ENCODE results near the gene ARL8B. TPM values are rescaled to one million over a fixed set of nuclear protein-coding genes. Genes with fewer than 3 reads are reported as not detected.

ARL8B gene
- total and polyA plus RNA-seq, 2 donors (not counting 1 experiment from before 2014, with no cell fraction given): 14.5 to 67.3 TPM

- Histone ChIP-seq H2AFZ (ENCODE audit: insufficient read depth, low read depth, low read length, poor library complexity, severe bottlenecking) (no peak overlapping the region), H3K79me2 (ENCODE audit: control insufficient read depth, insufficient read depth, low read length) (no peaks in the 10 kb centered on the region), H4K20me1 (ENCODE audit: control insufficient read depth, insufficient read depth, low read length, poor library complexity, severe bottlenecking) (no peaks in the 10 kb centered on the region), H3K36me3 (replicated peaks in 1 of 2; ENCODE audit: control extremely low read depth in 1 of 2, control insufficient read depth in 1 of 2, extremely low read depth in 1 of 2, insufficient read depth in 2 of 2, low read length in 1 of 2) (no peaks in the 10 kb centered on the region), H3K4me3 (ENCODE audit: control extremely low read depth in 1 of 5, extremely low read depth in 1 of 5, insufficient read depth in 1 of 5, low read depth in 2 of 5, low read length in 4 of 5) (no peak overlapping the region), H3K9ac (ENCODE audit: low read length) (no peak overlapping the region), H3K4me2 (replicated peaks; ENCODE audit: low read depth, low read length, poor library complexity, severe bottlenecking) (no peak overlapping the region), H3K4me1 (ENCODE audit: control insufficient read depth in 2 of 2, insufficient read depth in 2 of 2, low read length in 2 of 2) (peaks cover 3 to 4% of the 10 kb centered on the region in 2 donors), H3K9me3 (ENCODE audit: control extremely low read depth in 1 of 3, control insufficient read depth in 2 of 3, insufficient read depth in 1 of 3, low read length in 2 of 3) (no peaks in the 10 kb centered on the region), H3K27ac (ENCODE audit: low read length in 2 of 2) (no peak overlapping the region), H3K27me3 (replicated peaks in 1 of 4; ENCODE audit: control extremely low read depth in 1 of 4, control insufficient read depth in 3 of 4, insufficient read depth in 4 of 4, low read length in 3 of 4) (peaks cover 0 to 13% (median 4%) of the 10 kb centered on the region in 4 experiments)
- Mint-ChIP-seq H3K27ac (no peak overlapping the region), H3K27me3 (peaks cover 33% of the 10 kb centered on the region), H3K9me3 (ENCODE audit: insufficient read depth) (no peaks in the 10 kb centered on the region), H3K4me3 (no peak overlapping the region), H3K4me1 (peaks cover 5% of the 10 kb centered on the region)
- ATAC-seq (ENCODE audit: low read depth) (no peak), DNase-seq (no peak)
- ChIA-PET POLR2A (no interaction called here), CTCF (no interaction called here)
- intact Hi-C loops (cut with micrococcal nuclease): no loop called here
- no CpG with 5 or more reads among the region's 1 CpG for WGBS (ENCODE audit: insufficient coverage)
- no peak for TF ChIP-seq EZH2 (IDR thresholded peaks at IDR 0.05; ENCODE audit: borderline replicate concordance, insufficient read depth, low read depth, low read length, poor library complexity, severe bottlenecking)
- TF ChIP-seq, protein P1, sequence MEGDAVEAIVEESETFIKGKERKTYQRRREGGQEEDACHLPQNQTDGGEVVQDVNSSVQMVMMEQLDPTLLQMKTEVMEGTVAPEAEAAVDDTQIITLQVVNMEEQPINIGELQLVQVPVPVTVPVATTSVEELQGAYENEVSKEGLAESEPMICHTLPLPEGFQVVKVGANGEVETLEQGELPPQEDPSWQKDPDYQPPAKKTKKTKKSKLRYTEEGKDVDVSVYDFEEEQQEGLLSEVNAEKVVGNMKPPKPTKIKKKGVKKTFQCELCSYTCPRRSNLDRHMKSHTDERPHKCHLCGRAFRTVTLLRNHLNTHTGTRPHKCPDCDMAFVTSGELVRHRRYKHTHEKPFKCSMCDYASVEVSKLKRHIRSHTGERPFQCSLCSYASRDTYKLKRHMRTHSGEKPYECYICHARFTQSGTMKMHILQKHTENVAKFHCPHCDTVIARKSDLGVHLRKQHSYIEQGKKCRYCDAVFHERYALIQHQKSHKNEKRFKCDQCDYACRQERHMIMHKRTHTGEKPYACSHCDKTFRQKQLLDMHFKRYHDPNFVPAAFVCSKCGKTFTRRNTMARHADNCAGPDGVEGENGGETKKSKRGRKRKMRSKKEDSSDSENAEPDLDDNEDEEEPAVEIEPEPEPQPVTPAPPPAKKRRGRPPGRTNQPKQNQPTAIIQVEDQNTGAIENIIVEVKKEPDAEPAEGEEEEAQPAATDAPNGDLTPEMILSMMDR (IDR thresholded peaks at IDR 0.05): no peak
Measured at GRCh38 chr3:5092018-5092417, 30.1 kb upstream of the ARL8B start.

GRCh38 chr3:5093731-5094130 is 28.4 kb upstream of the ARL8B start:
- ATAC-seq (ENCODE audit: low read depth) (no peak), DNase-seq (no peak)
- TF ChIP-seq, protein P1 (IDR thresholded peaks at IDR 0.05): no peak
- TF ChIP-seq EZH2 (IDR thresholded peaks at IDR 0.05; ENCODE audit: borderline replicate concordance, insufficient read depth, low read depth, low read length, poor library complexity, severe bottlenecking): no peak
- Histone ChIP-seq H3K9ac (ENCODE audit: low read length) (no peak overlapping the region), H3K4me2 (replicated peaks; ENCODE audit: low read depth, low read length, poor library complexity, severe bottlenecking) (no peak overlapping the region), H3K79me2 (ENCODE audit: control insufficient read depth, insufficient read depth, low read length) (no peaks in the 10 kb centered on the region), H3K27me3 (replicated peaks in 1 of 4; ENCODE audit: control extremely low read depth in 1 of 4, control insufficient read depth in 3 of 4, insufficient read depth in 4 of 4, low read length in 3 of 4) (peaks cover 0 to 19% (median 4%) of the 10 kb centered on the region in 4 experiments), H3K36me3 (replicated peaks in 1 of 2; ENCODE audit: control extremely low read depth in 1 of 2, control insufficient read depth in 1 of 2, extremely low read depth in 1 of 2, insufficient read depth in 2 of 2, low read length in 1 of 2) (no peaks in the 10 kb centered on the region), H2AFZ (ENCODE audit: insufficient read depth, low read depth, low read length, poor library complexity, severe bottlenecking) (no peak overlapping the region), H3K27ac (ENCODE audit: low read length in 2 of 2) (no peak overlapping the region), H4K20me1 (ENCODE audit: control insufficient read depth, insufficient read depth, low read length, poor library complexity, severe bottlenecking) (no peaks in the 10 kb centered on the region), H3K9me3 (ENCODE audit: control extremely low read depth in 1 of 3, control insufficient read depth in 2 of 3, insufficient read depth in 1 of 3, low read length in 2 of 3) (no peaks in the 10 kb centered on the region), H3K4me3 (ENCODE audit: control extremely low read depth in 1 of 5, extremely low read depth in 1 of 5, insufficient read depth in 1 of 5, low read depth in 2 of 5, low read length in 4 of 5) (no peak overlapping the region), H3K4me1 (ENCODE audit: control insufficient read depth in 2 of 2, insufficient read depth in 2 of 2, low read length in 2 of 2) (peaks cover 3 to 4% of the 10 kb centered on the region in 2 donors)
- H3K9me3 Mint-ChIP-seq (ENCODE audit: insufficient read depth): no peaks in the 10 kb centered on the region
- H3K4me3 Mint-ChIP-seq: no peak overlapping the region
- intact Hi-C loops (cut with micrococcal nuclease): no loop called here
- H3K27me3 Mint-ChIP-seq: peaks cover 45% of the 10 kb centered on the region
- 67% methylated on average over 1 of the region's 2 CpGs for WGBS (ENCODE audit: insufficient coverage)
- POLR2A ChIA-PET: no interaction called here
- H3K27ac Mint-ChIP-seq: no peak overlapping the region
- H3K4me1 Mint-ChIP-seq: peaks cover 5% of the 10 kb centered on the region
- CTCF ChIA-PET: no interaction called here
